HG03045 (cell line): ENCODE data around the gene WIPI1.

ENCODE experiments used
- ATAC-seq: cut with Tn5 transposase; IDR thresholded peaks from one replicate; pipeline ENCODE4 v1.9.1; 2021; ENCODE audit warnings: mild to moderate bottlenecking, moderate library complexity; ENCODE audit not compliant: unreplicated experiment

The WIPI1 gene

DNA sequence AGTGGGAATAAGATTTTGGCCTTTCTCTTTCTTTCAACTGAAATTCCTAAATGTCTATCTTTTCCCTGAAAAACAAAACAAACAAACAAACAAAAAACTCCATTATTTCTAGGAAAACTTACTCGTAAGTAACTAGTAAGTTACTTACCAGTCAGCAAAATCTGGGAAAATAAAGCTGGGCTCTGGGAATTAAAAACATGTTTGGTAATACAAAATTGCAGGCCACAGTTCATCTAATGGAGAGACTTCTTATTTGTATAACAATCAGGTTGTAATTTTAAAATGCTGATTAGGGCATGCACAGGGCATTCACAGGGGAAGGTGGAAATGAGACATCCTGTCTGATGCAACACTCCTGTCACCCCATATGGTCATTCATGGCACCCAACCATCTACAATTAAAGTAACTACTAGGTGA, 3.8 kb upstream of the WIPI1 start:
- no peak for ATAC-seq

- ATAC-seq = no peak
Measured at GRCh38 chr17:68460715-68461114, 3.4 kb upstream of the WIPI1 start.

DNA sequence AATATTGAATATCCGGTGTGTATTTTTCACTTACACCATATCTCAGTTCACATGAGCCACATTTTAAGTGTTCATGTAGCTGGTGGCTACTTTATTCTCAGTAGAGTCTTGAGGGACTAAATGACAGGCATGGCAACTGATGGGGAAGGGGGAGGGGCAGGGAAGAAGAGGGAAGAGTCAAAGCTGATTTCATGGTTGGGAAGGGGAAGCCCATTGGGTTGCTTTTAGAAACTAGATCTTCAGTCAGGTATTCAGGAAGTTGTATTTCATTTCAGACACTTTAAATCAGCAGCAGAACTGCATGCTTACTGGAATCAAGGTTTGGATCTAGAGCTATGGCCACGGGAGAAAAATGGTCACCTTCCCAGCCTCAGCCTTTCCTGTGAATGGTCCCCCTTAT, 2.9 kb upstream of the WIPI1 start:
- ATAC-seq = no peak

GRCh38 chr17:68459037-68459639, 1.8 kb upstream of the WIPI1 start:
- no peak for ATAC-seq

DNA sequence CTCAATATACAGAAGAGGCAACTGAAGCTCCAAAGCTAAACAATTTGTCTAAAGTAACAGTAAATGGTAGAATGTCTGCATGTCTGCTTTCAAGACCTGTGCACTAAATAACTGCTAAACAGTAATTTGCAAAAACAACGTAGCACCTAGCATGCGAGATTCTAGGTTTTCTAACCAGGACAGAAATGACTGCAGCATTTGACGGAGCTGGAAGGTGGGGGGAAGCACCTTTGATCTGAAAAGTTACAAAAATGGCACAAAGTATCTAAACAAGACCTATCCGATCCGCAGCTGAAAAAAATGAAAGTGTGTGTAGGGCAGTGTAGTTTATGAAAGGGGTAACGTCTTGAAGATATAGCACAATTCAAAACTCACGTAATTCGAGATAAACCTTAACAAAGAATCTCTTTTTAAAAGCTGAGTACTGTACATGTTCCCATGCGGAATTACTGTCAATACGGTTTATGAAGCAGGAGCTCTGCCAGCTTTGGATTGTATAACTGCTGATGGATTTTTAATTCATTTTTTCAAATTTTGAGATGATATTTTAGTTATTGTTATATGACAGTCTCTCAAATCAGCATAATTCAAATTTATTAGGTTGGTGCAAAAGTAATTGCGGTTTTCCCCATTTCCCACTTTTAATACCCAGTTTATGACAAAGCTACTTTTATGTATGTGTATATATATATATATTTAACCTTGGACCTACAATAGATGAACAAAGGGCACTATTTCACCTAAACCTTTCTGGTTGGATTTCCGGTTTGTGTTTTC, 1.2 kb upstream of the WIPI1 start:
- ATAC-seq = no peak

DNA sequence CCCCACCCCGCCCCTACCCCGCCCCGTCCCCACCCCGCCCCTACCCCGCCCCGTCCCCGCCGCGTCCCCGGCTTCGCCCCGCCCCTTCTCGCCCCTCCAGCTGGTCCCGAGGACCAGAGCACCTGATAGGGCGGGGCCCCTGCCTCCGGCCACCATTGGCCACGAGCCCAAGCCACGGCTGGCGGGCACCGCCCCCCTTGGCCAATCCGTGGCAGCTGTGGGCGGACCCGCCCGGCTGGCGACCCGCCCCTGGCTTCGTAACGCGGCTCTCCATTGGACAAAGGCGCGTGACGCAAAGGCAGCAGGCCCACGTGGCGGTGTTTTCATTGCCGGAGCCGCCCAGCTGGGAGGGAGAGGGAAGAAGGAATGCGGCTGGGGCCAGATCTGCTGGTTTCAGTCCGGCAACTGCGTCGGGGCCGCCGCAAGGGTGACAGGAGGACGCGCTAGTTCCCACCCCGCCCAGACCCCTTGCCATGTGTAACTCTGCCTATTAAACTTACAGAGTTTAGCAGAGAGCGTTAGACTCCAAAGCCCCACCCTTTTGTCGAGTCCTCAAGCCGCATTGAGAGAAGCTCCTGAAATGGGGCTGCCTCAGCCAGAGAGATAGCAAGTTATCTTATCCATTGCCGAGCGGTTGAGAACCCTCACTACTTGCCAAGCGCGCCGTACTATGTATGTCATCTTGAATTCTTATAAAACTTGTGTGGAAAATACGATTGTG, 403 bp upstream of the WIPI1 start:
- peak; percentile 73 for ATAC-seq

DNA sequence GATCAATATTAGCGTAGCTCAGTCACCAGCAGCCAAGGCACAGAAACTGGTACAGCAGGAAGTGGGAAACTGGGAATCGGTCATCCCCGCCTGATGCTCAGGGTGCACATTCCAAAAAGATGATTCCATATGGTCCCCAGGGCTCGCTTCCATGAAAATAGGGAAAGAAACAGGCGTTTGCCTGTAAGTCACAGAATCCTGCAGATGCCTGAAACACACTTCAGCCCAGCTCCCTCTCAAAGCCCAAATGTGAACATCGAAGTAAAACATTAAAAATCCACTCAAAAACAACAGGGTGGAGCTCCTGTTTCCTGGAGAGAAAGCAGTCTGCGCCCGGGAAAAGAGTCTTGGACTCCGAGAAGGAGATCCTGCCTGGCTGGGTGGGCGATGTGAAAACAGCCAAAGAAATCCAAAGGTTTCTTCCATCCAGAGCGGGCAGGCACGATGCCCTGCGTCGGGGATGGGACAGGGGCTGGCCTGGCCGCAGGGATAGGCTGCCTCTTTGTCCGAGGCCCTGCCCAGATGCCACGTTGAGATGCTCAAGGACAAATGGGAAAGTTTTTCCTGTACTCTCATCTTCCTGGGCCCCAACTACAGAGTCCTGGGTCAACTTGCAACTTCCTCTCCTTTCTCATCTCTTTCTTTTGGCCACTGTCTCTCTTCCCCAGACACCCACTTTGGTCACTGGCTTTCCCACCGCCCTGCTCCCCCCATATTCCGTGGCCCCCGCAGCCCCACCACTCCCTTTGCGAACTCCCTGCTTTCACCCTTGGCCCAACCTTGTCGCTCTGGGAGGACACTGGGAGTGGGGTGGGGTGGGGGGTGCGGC, 743 bp downstream of the WIPI1 start:
- no peak for ATAC-seq

GRCh38 chr17:68455901-68456338, 1.4 kb downstream of the WIPI1 start:
- no peak for ATAC-seq

GRCh38 chr17:68453991-68454665, 3.2 kb downstream of the WIPI1 start:
- no peak for ATAC-seq

- no peak for ATAC-seq
Measured at GRCh38 chr17:68452724-68453290, 4.5 kb downstream of the WIPI1 start.

DNA sequence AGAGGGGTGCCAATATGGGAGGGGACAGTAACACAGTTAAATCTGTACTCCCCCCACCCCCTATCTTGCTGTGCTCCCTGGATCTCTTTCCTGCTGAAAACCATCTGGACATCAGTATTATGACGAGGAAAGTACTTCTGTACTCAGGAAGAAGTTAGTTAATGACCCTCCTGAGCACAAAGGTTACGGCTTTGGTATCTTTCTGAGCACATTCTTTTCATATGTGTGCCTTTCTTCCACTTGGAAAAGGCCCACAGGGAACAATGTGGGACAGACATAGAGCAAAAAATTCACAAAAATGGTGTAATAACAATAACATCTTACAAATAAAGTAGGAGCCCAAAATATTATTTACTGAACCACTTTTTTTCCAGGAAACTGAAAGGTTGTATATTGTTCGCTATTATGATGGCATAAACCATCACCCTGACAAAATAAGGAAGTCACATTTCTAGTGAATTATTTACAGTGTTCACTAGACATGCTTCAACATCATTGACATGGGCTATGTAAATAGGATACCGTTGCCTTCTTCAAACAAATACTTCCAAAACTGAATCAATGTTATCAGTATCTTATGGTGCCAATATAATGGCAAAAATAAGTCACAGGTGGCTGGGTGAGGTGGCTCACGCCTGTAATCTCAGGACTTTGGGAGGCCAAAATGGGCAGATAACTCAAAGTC, 5.5 kb downstream of the WIPI1 start:
- ATAC-seq = no peak

DNA sequence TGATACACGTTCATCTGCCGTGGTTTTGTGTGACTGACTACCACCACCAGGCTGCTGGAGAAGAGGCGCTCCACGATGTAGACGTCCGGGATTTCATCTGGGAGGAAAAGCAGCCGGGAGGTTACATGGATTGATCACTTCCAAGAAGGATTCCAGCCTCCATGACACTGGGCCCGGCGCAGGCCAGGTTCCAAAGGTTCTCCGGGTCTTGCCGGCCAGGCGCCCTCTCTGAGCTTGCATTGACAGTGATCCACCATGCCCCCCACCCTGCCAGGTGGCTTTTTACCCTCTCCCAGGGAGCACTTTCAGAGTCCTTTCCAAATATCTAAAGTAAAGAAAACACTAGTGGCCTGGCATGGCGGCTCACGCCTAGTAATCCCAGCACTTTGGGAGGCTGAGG, 6.5 kb downstream of the WIPI1 start:
- no peak for ATAC-seq

DNA sequence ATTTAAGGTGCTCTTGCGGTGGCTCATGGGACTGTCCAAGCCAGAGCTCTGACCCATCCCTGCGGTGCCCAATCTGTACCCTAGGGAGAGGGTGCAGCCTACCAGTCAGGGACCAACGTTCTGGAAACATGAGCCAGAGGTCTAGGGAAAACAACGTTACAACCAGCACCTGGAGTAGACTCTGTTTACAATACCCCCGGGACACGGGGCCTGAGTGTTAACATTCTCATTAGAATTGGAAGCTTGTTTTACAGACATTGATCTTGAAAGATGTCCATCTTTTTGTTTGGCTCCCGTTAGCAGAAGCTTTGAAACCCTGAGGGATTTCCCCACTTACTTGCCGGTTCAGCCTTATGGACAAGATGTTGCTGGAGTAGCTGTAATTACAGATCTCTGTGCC, 6.9 kb downstream of the WIPI1 start:
- no peak for ATAC-seq

GRCh38 chr17:68449021-68449739, 8.1 kb downstream of the WIPI1 start:
- no peak for ATAC-seq

DNA sequence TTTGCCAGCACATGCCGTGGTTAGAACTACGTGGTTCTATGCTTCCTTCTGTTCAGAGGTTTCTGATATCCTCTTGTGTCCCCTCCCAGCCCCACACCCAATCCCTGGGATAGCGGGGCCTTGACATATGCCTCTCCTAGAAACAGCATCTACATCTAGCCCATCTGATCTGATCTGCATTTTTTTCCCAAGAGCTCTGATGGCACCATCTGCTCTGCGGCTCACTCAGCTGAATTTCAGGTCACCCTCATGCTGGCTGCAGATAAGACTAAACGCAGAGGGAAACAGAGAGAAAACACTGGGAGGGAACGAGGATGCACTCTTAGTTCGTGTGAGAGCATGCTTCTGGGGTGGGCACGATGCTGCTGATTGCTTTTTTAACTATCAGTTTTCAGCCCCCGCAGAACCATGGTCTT, 10.7 kb downstream of the WIPI1 start:
- no peak for ATAC-seq

GRCh38 chr17:68445671-68446070, 11.6 kb downstream of the WIPI1 start:
- no peak for ATAC-seq

GRCh38 chr17:68443972-68444464, 13.3 kb downstream of the WIPI1 start:
- ATAC-seq = no peak

GRCh38 chr17:68441070-68441770, 16.1 kb downstream of the WIPI1 start:
- no peak for ATAC-seq
